Measurements from ENCODE around the gene SNAP47.

Gene SNAP47

GRCh38 chr1:227793948-227794816, 58.9 kb downstream of the SNAP47 start:
- no peak overlapping the region for H3K4me3 ChIP-seq (ENCODE audit: control insufficient read depth in 1 of 7, extremely low read depth in 1 of 7, insufficient read depth in 4 of 7, low read depth in 2 of 7, low read length in 6 of 7)
- DNase-seq = no peak
- peaks cover 0 to 6% (median 0%) of the 10 kb centered on the region in 5 experiments for H3K27me3 ChIP-seq (replicated peaks in 2 of 5; ENCODE audit: control insufficient read depth in 4 of 5, insufficient read depth in 5 of 5, low read length in 4 of 5)
- no peak overlapping the region for H3K27ac ChIP-seq (ENCODE audit: insufficient read depth in 1 of 2, low read depth in 1 of 2, low read length in 2 of 2, poor library complexity in 1 of 2, severe bottlenecking in 2 of 2)
- CTCF ChIA-PET = interaction anchor here (1.2 to 1.4 kb wide), 2 partner anchors 8 to 30 kb away, joined by 3 read pairs; no protein-coding TSS in a partner anchor
- no peaks in the 10 kb centered on the region for H3K9me3 ChIP-seq (ENCODE audit: control extremely low read depth in 1 of 5, control insufficient read depth in 4 of 5, insufficient read depth in 2 of 5, low read depth in 1 of 5, low read length in 4 of 5)
- 86% methylated on average over 10 of the region's 12 CpGs for WGBS (ENCODE audit: insufficient coverage)
- peaks cover 0 to under 1% (median under 1%) of the 10 kb centered on the region in 4 experiments for H3K4me1 ChIP-seq (ENCODE audit: control extremely low read depth in 1 of 4, control insufficient read depth in 4 of 4, insufficient read depth in 4 of 4, low read length in 3 of 4)
- no peaks in the 10 kb centered on the region for H3K36me3 ChIP-seq (ENCODE audit: control insufficient read depth in 4 of 4, insufficient read depth in 4 of 4, low read length in 3 of 4)
- POLR2A ChIA-PET = no interaction called here

- Histone ChIP-seq H3K9me3 (ENCODE audit: control extremely low read depth in 1 of 5, control insufficient read depth in 4 of 5, insufficient read depth in 2 of 5, low read depth in 1 of 5, low read length in 4 of 5) (no peaks in the 10 kb centered on the region), H3K36me3 (ENCODE audit: control insufficient read depth in 4 of 4, insufficient read depth in 4 of 4, low read length in 3 of 4) (no peaks in the 10 kb centered on the region), H3K27me3 (replicated peaks in 2 of 5; ENCODE audit: control insufficient read depth in 4 of 5, insufficient read depth in 5 of 5, low read length in 4 of 5) (peaks cover 0 to 4% (median 0%) of the 10 kb centered on the region in 5 experiments), H3K4me3 (ENCODE audit: control insufficient read depth in 1 of 7, extremely low read depth in 1 of 7, insufficient read depth in 4 of 7, low read depth in 2 of 7, low read length in 6 of 7) (no peak overlapping the region), H3K4me1 (ENCODE audit: control extremely low read depth in 1 of 4, control insufficient read depth in 4 of 4, insufficient read depth in 4 of 4, low read length in 3 of 4) (no peaks in the 10 kb centered on the region), H3K27ac (ENCODE audit: insufficient read depth in 1 of 2, low read depth in 1 of 2, low read length in 2 of 2, poor library complexity in 1 of 2, severe bottlenecking in 2 of 2) (no peak overlapping the region)
- DNase-seq = no peak
- ChIA-PET POLR2A (no interaction called here), CTCF (interaction anchor here (1.2 to 1.4 kb wide), 2 partner anchors 9 to 31 kb away, joined by 3 read pairs; no protein-coding TSS in a partner anchor)
- WGBS (ENCODE audit: insufficient coverage) = 84% methylated on average over 10 of the region's 11 CpGs
Measured at GRCh38 chr1:227794817-227795192, 59.6 kb downstream of the SNAP47 start.

- no peaks in the 10 kb centered on the region for H3K9me3 ChIP-seq (ENCODE audit: control extremely low read depth in 1 of 5, control insufficient read depth in 4 of 5, insufficient read depth in 2 of 5, low read depth in 1 of 5, low read length in 4 of 5)
- CTCF ChIA-PET = interaction anchor here (1.4 kb wide), 1 partner anchor 10 kb away, joined by 3 read pairs; no protein-coding TSS in a partner anchor
- H3K27ac ChIP-seq (ENCODE audit: insufficient read depth in 1 of 2, low read depth in 1 of 2, low read length in 2 of 2, poor library complexity in 1 of 2, severe bottlenecking in 2 of 2) = no peak overlapping the region
- H3K4me1 ChIP-seq (ENCODE audit: control extremely low read depth in 1 of 4, control insufficient read depth in 4 of 4, insufficient read depth in 4 of 4, low read length in 3 of 4) = no peaks in the 10 kb centered on the region
- 88% methylated on average over 3 of the region's 6 CpGs for WGBS (ENCODE audit: insufficient coverage)
- no peak overlapping the region for H3K4me3 ChIP-seq (ENCODE audit: control insufficient read depth in 1 of 7, extremely low read depth in 1 of 7, insufficient read depth in 4 of 7, low read depth in 2 of 7, low read length in 6 of 7)
- POLR2A ChIA-PET = interaction anchor here (0.6 kb wide), 1 partner anchor 1272 kb away, joined by 4 read pairs; no protein-coding TSS in a partner anchor
- no peak for DNase-seq
- H3K36me3 ChIP-seq (ENCODE audit: control insufficient read depth in 4 of 4, insufficient read depth in 4 of 4, low read length in 3 of 4) = no peaks in the 10 kb centered on the region
- H3K27me3 ChIP-seq (replicated peaks in 2 of 5; ENCODE audit: control insufficient read depth in 4 of 5, insufficient read depth in 5 of 5, low read length in 4 of 5) = peaks cover 0 to 3% (median 0%) of the 10 kb centered on the region in 5 experiments
Measured at GRCh38 chr1:227795732-227796131, 60.5 kb downstream of the SNAP47 start.

GRCh38 chr1:227796359-227796915, 61.2 kb downstream of the SNAP47 start:
- POLR2A ChIA-PET = no interaction called here
- DNase-seq = no peak
- WGBS (ENCODE audit: insufficient coverage) = 100% methylated on average over 5 of the region's 5 CpGs
- no peaks in the 10 kb centered on the region for H3K36me3 ChIP-seq (ENCODE audit: control insufficient read depth in 4 of 4, insufficient read depth in 4 of 4, low read length in 3 of 4)
- H3K4me1 ChIP-seq (ENCODE audit: control extremely low read depth in 1 of 4, control insufficient read depth in 4 of 4, insufficient read depth in 4 of 4, low read length in 3 of 4) = no peaks in the 10 kb centered on the region
- CTCF ChIA-PET = no interaction called here
- H3K27me3 ChIP-seq (replicated peaks in 2 of 5; ENCODE audit: control insufficient read depth in 4 of 5, insufficient read depth in 5 of 5, low read length in 4 of 5) = peaks cover 0 to 3% (median 0%) of the 10 kb centered on the region in 5 experiments
- no peak overlapping the region for H3K4me3 ChIP-seq (ENCODE audit: control insufficient read depth in 1 of 7, extremely low read depth in 1 of 7, insufficient read depth in 4 of 7, low read depth in 2 of 7, low read length in 6 of 7)
- no peaks in the 10 kb centered on the region for H3K9me3 ChIP-seq (ENCODE audit: control extremely low read depth in 1 of 5, control insufficient read depth in 4 of 5, insufficient read depth in 2 of 5, low read depth in 1 of 5, low read length in 4 of 5)
- H3K27ac ChIP-seq (ENCODE audit: insufficient read depth in 1 of 2, low read depth in 1 of 2, low read length in 2 of 2, poor library complexity in 1 of 2, severe bottlenecking in 2 of 2) = no peak overlapping the region

GRCh38 chr1:227797144-227797543, 61.9 kb downstream of the SNAP47 start:
- WGBS (ENCODE audit: insufficient coverage) = no CpG with 5 or more reads among the region's 3 CpGs
- H3K9me3 ChIP-seq (ENCODE audit: control extremely low read depth in 1 of 5, control insufficient read depth in 4 of 5, insufficient read depth in 2 of 5, low read depth in 1 of 5, low read length in 4 of 5) = no peaks in the 10 kb centered on the region
- no peaks in the 10 kb centered on the region for H3K36me3 ChIP-seq (ENCODE audit: control insufficient read depth in 4 of 4, insufficient read depth in 4 of 4, low read length in 3 of 4)
- no peak for DNase-seq
- peaks cover 0 to 3% (median 0%) of the 10 kb centered on the region in 5 experiments for H3K27me3 ChIP-seq (replicated peaks in 2 of 5; ENCODE audit: control insufficient read depth in 4 of 5, insufficient read depth in 5 of 5, low read length in 4 of 5)
- H3K27ac ChIP-seq (ENCODE audit: insufficient read depth in 1 of 2, low read depth in 1 of 2, low read length in 2 of 2, poor library complexity in 1 of 2, severe bottlenecking in 2 of 2) = no peak overlapping the region
- H3K4me3 ChIP-seq (ENCODE audit: control insufficient read depth in 1 of 7, extremely low read depth in 1 of 7, insufficient read depth in 4 of 7, low read depth in 2 of 7, low read length in 6 of 7) = no peak overlapping the region
- ChIA-PET POLR2A (no interaction called here), CTCF (no interaction called here)
- no peaks in the 10 kb centered on the region for H3K4me1 ChIP-seq (ENCODE audit: control extremely low read depth in 1 of 4, control insufficient read depth in 4 of 4, insufficient read depth in 4 of 4, low read length in 3 of 4)

GRCh38 chr1:227797625-227798024, 62.4 kb downstream of the SNAP47 start:
- WGBS (ENCODE audit: insufficient coverage) = 93% methylated on average over 2 of the region's 3 CpGs
- no peak overlapping the region for H3K27ac ChIP-seq (ENCODE audit: insufficient read depth in 1 of 2, low read depth in 1 of 2, low read length in 2 of 2, poor library complexity in 1 of 2, severe bottlenecking in 2 of 2)
- H3K9me3 ChIP-seq (ENCODE audit: control extremely low read depth in 1 of 5, control insufficient read depth in 4 of 5, insufficient read depth in 2 of 5, low read depth in 1 of 5, low read length in 4 of 5) = no peaks in the 10 kb centered on the region
- ChIA-PET POLR2A (no interaction called here), CTCF (no interaction called here)
- H3K27me3 ChIP-seq (replicated peaks in 2 of 5; ENCODE audit: control insufficient read depth in 4 of 5, insufficient read depth in 5 of 5, low read length in 4 of 5) = peaks cover 0 to 3% (median 0%) of the 10 kb centered on the region in 5 experiments
- no peak for DNase-seq
- H3K4me1 ChIP-seq (ENCODE audit: control extremely low read depth in 1 of 4, control insufficient read depth in 4 of 4, insufficient read depth in 4 of 4, low read length in 3 of 4) = no peaks in the 10 kb centered on the region
- no peaks in the 10 kb centered on the region for H3K36me3 ChIP-seq (ENCODE audit: control insufficient read depth in 4 of 4, insufficient read depth in 4 of 4, low read length in 3 of 4)
- no peak overlapping the region for H3K4me3 ChIP-seq (ENCODE audit: control insufficient read depth in 1 of 7, extremely low read depth in 1 of 7, insufficient read depth in 4 of 7, low read depth in 2 of 7, low read length in 6 of 7)
